Measurements from ENCODE around the gene RBM28.
"Not testable (repeated sequence)": the region's sequence is repeated elsewhere in the genome, so short reads cannot be mapped to it uniquely, and the experiment has no call there.

The RBM28 gene

DNA sequence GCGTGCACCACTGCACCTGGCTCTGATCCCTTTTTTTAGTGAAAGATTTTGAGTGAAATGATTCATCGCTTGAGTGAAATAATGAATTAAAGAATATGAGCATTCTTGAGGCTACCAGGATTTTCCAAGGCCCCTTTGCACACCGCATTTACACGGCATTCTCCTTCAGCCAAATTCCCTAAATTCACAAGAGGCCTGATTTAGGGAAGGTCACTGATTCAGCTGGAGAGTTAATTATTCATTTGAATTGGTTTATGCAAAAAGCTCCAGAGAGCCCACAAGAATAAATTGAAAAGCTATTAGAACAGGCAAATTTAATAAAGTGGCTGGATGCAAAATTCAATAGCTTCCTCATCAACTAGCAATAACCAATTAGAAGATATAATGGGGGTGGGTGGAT, 56.2 kb downstream of the RBM28 start:
- Histone ChIP-seq H3K36me3 (replicated peaks) (no peaks in the 10 kb centered on the region), H3K27me3 (replicated peaks) (no peaks in the 10 kb centered on the region), H3K27ac (no peak overlapping the region), H3K4me3 (ENCODE audit: low read depth, low read length) (no peak overlapping the region)
- DNase-seq = no peak
- TF ChIP-seq, protein P1, sequence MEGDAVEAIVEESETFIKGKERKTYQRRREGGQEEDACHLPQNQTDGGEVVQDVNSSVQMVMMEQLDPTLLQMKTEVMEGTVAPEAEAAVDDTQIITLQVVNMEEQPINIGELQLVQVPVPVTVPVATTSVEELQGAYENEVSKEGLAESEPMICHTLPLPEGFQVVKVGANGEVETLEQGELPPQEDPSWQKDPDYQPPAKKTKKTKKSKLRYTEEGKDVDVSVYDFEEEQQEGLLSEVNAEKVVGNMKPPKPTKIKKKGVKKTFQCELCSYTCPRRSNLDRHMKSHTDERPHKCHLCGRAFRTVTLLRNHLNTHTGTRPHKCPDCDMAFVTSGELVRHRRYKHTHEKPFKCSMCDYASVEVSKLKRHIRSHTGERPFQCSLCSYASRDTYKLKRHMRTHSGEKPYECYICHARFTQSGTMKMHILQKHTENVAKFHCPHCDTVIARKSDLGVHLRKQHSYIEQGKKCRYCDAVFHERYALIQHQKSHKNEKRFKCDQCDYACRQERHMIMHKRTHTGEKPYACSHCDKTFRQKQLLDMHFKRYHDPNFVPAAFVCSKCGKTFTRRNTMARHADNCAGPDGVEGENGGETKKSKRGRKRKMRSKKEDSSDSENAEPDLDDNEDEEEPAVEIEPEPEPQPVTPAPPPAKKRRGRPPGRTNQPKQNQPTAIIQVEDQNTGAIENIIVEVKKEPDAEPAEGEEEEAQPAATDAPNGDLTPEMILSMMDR (IDR thresholded peaks at IDR 0.05; ENCODE audit: low read depth, low read length, missing control alignments) = no peak
- in situ Hi-C loops (cut with HindIII; ENCODE audit: low pct_ligation_motif_present, low sequenced_read_pairs) = no loop called here

DNA sequence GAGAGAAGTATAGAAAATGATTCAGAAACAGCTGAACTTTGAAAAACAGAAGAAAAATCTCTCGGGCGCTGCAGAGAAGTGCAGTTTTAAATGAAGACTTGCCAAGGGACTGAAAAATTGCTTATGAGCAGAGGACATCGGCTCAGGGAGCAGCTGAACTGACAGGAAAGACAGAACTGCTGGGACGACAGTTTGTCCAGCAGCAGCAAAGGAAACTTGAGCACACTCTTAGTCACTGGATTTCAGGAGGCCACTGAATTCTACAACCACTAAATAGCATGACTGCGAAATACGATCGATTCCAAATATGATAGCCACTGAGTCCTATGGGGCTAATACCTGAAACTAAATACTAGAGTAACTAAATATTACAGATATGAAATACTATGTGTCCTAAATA, 59.6 kb downstream of the RBM28 start:
- no peak overlapping the region for H3K27ac ChIP-seq
- H3K4me3 ChIP-seq (ENCODE audit: low read depth, low read length) = no peak overlapping the region
- no peaks in the 10 kb centered on the region for H3K36me3 ChIP-seq (replicated peaks)
- TF ChIP-seq, protein P1 (IDR thresholded peaks at IDR 0.05; ENCODE audit: low read depth, low read length, missing control alignments) = no peak
- DNase-seq = no peak
- in situ Hi-C loops (cut with HindIII; ENCODE audit: low pct_ligation_motif_present, low sequenced_read_pairs) = no loop called here
- H3K27me3 ChIP-seq (replicated peaks) = no peaks in the 10 kb centered on the region

DNA sequence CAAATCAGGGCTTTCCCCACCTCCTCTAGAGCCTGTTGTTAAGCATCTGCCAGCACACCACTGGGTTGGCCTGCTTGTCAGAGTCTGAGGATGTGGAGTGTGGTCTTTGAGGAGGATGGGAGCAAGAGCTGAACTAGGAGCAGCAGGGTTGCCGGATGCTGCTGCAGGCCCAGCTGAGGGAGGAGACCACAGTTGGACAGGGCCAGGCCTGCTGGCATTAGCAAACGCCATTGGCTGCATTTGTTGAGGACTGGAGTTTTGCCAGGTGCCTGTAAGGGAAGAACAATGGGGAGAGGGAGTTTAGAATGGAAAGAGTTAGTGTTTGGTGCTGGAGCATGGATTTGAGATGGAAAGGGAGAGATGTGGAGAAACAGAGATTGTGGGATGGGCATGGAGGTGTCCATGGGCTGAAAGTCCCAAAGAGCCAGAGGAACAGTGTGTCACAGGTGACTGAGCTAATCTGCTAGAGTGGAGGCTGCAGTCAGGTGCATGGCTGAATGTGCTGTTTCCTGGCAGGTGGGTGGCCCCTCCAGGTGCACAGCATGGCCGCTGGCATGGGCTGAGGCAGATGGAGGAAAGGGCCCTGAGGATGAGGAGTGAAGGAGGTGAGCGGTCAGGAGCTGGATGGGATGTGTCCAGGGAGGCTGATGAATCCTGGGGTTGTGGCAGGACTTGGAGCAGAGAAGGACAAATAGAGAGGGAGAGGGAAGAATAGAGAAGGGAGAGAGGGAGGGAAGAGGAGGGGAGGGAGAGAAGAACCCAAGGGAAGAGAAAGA, 61.9 kb downstream of the RBM28 start:
- H3K27me3 ChIP-seq (replicated peaks) = no peaks in the 10 kb centered on the region
- H3K36me3 ChIP-seq (replicated peaks) = no peaks in the 10 kb centered on the region
- H3K4me3 ChIP-seq (ENCODE audit: low read depth, low read length) = no peak overlapping the region
- no peak overlapping the region for H3K27ac ChIP-seq
- in situ Hi-C loops (cut with HindIII; ENCODE audit: low pct_ligation_motif_present, low sequenced_read_pairs) = no loop called here
- TF ChIP-seq, protein P1 (IDR thresholded peaks at IDR 0.05; ENCODE audit: low read depth, low read length, missing control alignments) = no peak
- DNase-seq = no peak

DNA sequence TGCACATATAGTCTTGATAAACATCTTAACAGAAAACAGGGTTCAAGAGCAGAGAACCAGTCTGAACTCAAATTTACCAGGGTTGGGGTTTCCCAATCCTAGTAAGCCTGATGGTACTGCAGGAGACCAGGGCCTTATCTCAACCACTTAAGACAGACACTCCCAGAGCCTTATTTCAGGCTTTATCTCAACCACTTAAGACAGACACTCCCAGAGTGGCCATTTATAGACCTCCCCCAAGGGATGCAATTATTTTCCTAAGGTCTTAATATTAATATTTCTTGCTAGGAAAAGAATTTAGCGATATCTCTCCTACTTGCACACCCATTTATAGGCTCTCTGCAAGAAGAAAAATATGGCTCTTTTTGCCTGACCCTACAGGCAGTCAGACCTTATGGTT, 63.3 kb downstream of the RBM28 start:
- in situ Hi-C loops (cut with HindIII; ENCODE audit: low pct_ligation_motif_present, low sequenced_read_pairs) = not testable (repeated sequence)

DNA sequence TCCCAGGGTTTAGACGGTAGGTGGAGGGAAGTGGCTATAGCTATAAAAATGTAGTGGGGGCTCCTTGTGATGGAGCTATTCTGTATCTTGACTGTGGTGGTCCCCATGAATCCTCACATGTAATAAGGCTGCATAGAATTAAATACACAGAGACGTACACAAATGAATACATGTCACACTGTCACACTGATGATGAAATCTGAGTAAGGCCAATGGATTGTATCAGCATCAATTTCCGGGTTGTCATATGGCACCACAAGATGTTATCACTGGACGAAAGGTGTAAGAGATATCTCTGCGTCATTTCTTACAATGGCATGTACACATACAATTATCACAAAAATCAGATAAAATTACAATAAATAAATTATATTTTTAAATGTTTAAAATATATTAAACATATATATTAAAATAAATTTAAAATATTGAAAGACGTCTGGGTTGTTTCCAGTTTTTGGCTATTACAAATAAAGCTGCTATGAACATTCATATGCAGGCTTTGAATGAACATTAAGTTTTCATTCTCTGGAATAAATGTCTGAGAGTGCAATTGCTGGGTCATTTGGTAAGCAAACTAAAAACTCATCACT, 64.5 kb downstream of the RBM28 start:
- no peak for DNase-seq
- TF ChIP-seq, protein P1 (IDR thresholded peaks at IDR 0.05; ENCODE audit: low read depth, low read length, missing control alignments) = no peak
- no peak overlapping the region for H3K4me3 ChIP-seq (ENCODE audit: low read depth, low read length)
- H3K36me3 ChIP-seq (replicated peaks) = no peaks in the 10 kb centered on the region
- H3K27ac ChIP-seq = no peak overlapping the region
- in situ Hi-C loops (cut with HindIII; ENCODE audit: low pct_ligation_motif_present, low sequenced_read_pairs) = no loop called here
- H3K27me3 ChIP-seq (replicated peaks) = no peaks in the 10 kb centered on the region

More for the DNA sequence above, 63.3 kb downstream of the RBM28 start:
- H3K36me3 ChIP-seq (replicated peaks); H3K27ac ChIP-seq; DNase-seq; H3K4me3 ChIP-seq (ENCODE audit: low read depth, low read length); H3K27me3 ChIP-seq (replicated peaks): not testable (repeated sequence)

DNA sequence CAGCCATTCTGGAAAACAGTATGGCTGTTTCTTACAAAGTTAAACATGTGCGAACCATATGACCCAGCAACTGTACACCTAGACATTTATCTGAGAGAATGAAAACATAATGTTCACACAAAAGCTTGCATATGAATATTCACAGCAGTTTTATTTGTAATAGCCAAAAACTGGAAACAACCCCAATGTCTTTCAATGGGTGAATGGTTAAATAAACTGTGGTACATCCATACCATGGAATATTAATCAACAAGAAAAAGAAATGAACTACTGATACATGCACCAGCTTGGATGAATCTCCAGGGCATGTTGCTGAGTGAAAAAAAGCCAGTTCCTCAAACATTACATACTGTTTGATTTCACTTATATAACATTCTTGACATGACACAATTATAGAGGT, 65.3 kb downstream of the RBM28 start:
- Histone ChIP-seq H3K36me3 (replicated peaks) (no peaks in the 10 kb centered on the region), H3K4me3 (ENCODE audit: low read depth, low read length) (no peak overlapping the region), H3K27ac (no peak overlapping the region), H3K27me3 (replicated peaks) (no peaks in the 10 kb centered on the region)
- TF ChIP-seq, protein P1 (IDR thresholded peaks at IDR 0.05; ENCODE audit: low read depth, low read length, missing control alignments) = no peak
- DNase-seq = no peak
- in situ Hi-C loops (cut with HindIII; ENCODE audit: low pct_ligation_motif_present, low sequenced_read_pairs) = no loop called here
